Dendritic cell treated with granulocyte-macrophage colony-stimulating factor and Interleukin-4, amounts not matched to agents 40 ng/mL and 50 ng/mL, for 4 days (primary cell): ENCODE data around the gene COL26A1.

ENCODE experiments used
- H3K27ac Mint-ChIP-seq: one replicate; pipeline ENCODE4 v1.8.0; 2022; ENCODE audit warnings: mild to moderate bottlenecking, mixed read lengths
- H3K27me3 Mint-ChIP-seq: one replicate; pipeline ENCODE4 v1.8.0; 2022; ENCODE audit warnings: mild to moderate bottlenecking, mixed read lengths
- H3K36me3 Mint-ChIP-seq: one replicate; pipeline ENCODE4 v1.8.0; 2022; ENCODE audit warnings: low read depth, mixed read lengths
- H3K4me1 Mint-ChIP-seq: one replicate; pipeline ENCODE4 v1.8.0; 2022; ENCODE audit warnings: low read depth, mixed read lengths
- H3K4me3 Mint-ChIP-seq: one replicate; pipeline ENCODE4 v1.8.0; 2022; ENCODE audit warnings: mild to moderate bottlenecking, moderate library complexity, mixed read lengths
- H3K9me3 Mint-ChIP-seq: one replicate; pipeline ENCODE4 v1.8.0; 2022; ENCODE audit warnings: mixed read lengths
- intact Hi-C: fragments of 100-400 bp; cut with micrococcal nuclease; formaldehyde crosslinking; loops from one replicate; pipeline ENCODE4 v1.15.0; 2022

The COL26A1 gene

DNA sequence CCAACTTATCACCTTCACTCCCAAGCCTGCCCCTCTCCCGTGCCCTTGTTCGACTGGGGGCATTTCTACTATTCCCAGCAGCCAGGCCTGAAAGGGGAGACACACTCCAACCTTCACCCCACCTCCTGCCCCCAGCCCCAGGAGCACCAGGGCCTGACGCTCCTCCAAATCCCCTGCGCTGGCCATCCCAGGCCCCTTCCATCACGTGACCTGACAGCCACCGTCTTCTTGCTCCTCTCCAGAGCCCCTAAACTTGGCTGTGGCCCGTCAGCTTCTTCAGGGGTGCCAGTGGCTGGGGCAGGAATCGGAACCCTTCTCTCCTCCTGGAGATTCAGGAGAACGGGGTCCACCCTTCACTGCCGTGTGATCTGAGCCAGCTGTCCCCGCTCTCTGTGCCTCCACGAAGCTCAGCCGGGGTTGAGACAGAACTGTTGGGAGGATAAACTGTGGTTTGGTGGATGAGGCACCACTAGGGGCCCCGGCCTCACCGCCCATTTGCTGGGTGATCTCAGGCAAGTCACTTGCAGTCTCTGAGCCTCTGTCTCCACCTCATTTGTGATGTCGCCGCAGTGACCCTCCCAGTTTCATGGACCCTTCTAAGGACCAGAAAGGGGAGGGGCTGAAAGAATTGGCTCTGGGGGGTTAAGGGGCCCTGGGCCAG, 175.4 kb downstream of the COL26A1 start:
- Mint-ChIP-seq H3K4me1 (no peaks in the 10 kb centered on the region), H3K36me3 (no peaks in the 10 kb centered on the region), H3K27me3 (peaks cover 8% of the 10 kb centered on the region), H3K4me3 (no peak overlapping the region), H3K27ac (no peak overlapping the region), H3K9me3 (no peaks in the 10 kb centered on the region)
- intact Hi-C loops, result no loop called here

DNA sequence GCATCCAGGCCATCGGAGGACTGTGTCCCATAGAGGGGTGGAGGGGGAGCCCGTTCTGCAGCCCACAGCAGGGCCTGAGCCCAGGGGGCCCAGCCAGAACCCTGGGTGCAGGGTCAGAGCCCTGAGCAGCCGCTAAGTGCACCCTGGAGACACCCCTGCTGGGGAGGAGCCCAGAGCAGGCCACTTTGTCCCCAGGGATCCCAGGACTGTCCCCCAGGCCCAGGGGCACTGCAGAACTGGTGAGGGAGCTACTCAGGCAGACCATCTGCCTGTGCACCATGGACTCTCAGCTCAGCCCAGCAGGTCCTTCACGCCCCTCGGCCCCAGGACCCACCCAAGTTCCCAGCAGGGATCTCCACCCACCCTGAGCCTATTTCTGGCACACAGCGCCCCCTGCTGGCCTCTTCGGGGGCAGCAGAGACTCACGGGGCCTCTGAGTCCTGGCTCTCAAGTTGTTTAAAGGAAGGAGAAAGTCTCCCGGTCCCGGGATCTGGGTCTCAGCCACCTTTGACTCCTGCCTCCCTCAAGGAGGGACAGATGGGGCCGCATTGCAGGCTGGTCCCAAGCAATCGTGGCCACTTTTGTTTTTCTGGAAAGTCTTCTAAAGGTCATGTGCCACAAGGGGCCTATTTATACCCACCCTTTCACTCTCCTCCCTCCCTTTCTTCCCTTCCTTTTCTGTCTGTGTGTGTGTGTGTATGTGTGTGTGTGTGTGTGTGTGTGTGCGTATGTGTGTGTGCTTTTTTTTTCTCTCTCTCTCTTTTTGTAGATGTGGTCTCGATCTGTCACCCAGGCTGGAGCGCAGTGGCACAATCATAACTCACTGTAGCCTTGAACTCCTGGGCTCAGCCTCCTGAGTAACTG, 176.2 kb downstream of the COL26A1 start:
- H3K27ac Mint-ChIP-seq, result no peak overlapping the region
- H3K4me1 Mint-ChIP-seq, result no peaks in the 10 kb centered on the region
- H3K27me3 Mint-ChIP-seq, result peaks cover 8% of the 10 kb centered on the region
- intact Hi-C loops, result no loop called here
- no peak overlapping the region for H3K4me3 Mint-ChIP-seq
- H3K9me3 Mint-ChIP-seq, result no peaks in the 10 kb centered on the region
- no peaks in the 10 kb centered on the region for H3K36me3 Mint-ChIP-seq

DNA sequence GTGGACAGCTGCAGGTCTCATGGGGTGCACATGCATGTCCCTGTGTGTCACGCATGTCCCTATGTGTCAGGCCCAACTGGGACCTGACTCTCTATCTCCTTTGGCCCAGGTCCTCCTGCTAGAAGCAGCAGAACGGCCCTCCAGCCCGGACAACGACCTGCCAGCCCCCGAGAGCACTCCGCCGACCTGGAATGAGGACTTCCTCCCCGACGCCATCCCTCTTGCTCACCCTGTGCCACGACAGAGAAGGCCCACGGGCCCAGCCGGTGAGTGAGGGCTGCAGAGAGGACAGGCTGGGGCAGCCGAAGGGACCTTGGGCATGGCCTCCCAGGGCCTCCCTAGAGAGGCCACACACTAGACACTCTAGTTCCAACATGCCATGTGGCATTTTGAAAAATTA, 177.1 kb downstream of the COL26A1 start:
- no peak overlapping the region for H3K27ac Mint-ChIP-seq
- H3K36me3 Mint-ChIP-seq, result no peaks in the 10 kb centered on the region
- no peak overlapping the region for H3K4me3 Mint-ChIP-seq
- H3K4me1 Mint-ChIP-seq, result no peaks in the 10 kb centered on the region
- peaks cover 8% of the 10 kb centered on the region for H3K27me3 Mint-ChIP-seq
- intact Hi-C loops, result no loop called here
- H3K9me3 Mint-ChIP-seq, result no peaks in the 10 kb centered on the region

DNA sequence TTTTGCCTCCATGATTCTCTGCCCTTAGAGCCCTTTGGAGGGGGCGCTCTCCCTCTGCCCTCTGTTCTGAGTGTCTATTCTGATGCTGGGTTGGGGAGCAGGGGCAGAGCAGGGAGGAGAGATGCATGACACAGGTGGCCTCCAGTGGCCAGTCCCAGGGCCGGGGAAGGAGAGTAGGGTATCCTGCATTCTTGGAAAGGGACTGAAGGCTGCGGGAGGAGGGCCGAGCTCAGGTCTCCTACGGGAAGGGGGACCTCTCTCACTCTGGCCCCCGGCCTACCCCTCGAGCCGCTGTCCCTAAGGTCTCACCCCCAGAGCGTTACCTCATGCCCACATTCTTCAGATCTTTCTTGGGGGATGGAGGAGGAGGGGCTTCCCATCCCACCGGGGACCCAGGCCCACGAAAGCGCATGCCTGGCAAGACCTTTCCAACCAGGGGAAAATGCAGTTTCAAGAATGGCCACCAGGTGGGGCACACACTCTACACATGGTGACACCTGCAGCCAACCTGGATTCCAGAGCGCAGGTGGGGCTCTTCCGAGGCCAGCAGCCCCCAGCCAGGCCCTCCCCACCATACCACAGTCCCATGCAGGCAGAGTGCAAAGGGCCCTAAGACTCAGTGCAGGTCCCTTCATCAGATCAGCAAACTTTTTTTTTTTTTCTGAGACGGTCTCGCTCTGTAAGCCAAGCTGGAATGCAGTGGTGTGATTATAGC, 180.0 kb downstream of the COL26A1 start:
- H3K27ac Mint-ChIP-seq, result no peak overlapping the region

DNA sequence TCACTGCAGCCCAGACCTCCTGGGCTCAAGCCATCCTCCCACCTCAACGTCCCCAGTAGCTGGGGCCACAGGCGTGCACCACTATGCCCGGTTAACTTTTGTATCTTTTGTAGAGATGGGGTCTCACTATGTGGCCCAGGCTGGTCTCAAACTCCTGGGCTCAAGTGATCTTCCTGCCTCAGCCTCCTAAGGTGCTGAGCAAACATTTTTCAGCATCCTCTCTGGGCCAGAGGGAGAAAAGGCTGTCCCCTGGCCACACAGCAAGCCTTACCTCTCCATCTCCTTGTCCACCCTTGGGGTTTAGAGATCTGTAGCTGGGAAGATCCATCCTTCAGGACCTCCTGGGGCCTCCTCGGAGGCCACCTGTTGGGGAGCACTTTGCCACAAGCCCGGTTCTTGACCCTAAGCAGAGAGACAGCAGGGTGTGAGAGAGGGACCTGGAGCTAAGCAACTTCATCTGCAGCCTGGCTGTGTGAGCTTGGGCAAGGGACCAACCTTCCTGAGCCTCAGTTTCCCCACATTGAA, 180.6 kb downstream of the COL26A1 start:
- Mint-ChIP-seq H3K27ac (no peak overlapping the region), H3K4me1 (no peaks in the 10 kb centered on the region), H3K27me3 (peaks cover 4% of the 10 kb centered on the region), H3K4me3 (no peak overlapping the region), H3K36me3 (no peaks in the 10 kb centered on the region), H3K9me3 (no peaks in the 10 kb centered on the region)
- intact Hi-C loops, result no loop called here

More for the DNA sequence above, 180.0 kb downstream of the COL26A1 start:
- no peaks in the 10 kb centered on the region for H3K4me1 Mint-ChIP-seq
- no peaks in the 10 kb centered on the region for H3K36me3 Mint-ChIP-seq
- intact Hi-C loops, result loop anchor here (1.0 kb wide), 1 partner anchor 730 kb away; no protein-coding TSS in a partner anchor
- H3K4me3 Mint-ChIP-seq, result no peak overlapping the region
- H3K9me3 Mint-ChIP-seq, result no peaks in the 10 kb centered on the region
- H3K27me3 Mint-ChIP-seq, result peaks cover 5% of the 10 kb centered on the region

DNA sequence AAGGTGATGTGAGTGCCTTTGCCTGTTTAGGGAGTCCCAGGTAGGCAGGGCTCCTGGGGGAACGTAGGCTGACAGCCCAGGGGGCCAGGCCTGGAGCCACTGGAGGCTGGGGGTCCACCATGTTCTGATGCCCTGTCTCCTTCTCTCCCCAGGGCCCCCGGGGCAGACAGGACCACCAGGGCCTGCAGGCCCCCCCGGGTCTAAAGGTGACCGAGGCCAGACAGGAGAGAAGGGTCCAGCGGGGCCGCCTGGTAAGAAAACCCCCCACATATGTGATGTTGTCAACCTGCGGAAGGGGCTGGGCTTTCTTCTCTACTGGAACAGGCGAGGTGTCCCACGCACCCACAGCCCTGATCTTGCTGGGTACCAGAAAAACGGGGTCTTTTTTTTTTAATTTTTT, 181.2 kb downstream of the COL26A1 start:
- peaks cover 3% of the 10 kb centered on the region for H3K27me3 Mint-ChIP-seq
- no peaks in the 10 kb centered on the region for H3K4me1 Mint-ChIP-seq
- H3K4me3 Mint-ChIP-seq, result no peak overlapping the region
- H3K27ac Mint-ChIP-seq, result no peak overlapping the region
- H3K36me3 Mint-ChIP-seq, result no peaks in the 10 kb centered on the region
- H3K9me3 Mint-ChIP-seq, result no peaks in the 10 kb centered on the region
- intact Hi-C loops, result no loop called here

DNA sequence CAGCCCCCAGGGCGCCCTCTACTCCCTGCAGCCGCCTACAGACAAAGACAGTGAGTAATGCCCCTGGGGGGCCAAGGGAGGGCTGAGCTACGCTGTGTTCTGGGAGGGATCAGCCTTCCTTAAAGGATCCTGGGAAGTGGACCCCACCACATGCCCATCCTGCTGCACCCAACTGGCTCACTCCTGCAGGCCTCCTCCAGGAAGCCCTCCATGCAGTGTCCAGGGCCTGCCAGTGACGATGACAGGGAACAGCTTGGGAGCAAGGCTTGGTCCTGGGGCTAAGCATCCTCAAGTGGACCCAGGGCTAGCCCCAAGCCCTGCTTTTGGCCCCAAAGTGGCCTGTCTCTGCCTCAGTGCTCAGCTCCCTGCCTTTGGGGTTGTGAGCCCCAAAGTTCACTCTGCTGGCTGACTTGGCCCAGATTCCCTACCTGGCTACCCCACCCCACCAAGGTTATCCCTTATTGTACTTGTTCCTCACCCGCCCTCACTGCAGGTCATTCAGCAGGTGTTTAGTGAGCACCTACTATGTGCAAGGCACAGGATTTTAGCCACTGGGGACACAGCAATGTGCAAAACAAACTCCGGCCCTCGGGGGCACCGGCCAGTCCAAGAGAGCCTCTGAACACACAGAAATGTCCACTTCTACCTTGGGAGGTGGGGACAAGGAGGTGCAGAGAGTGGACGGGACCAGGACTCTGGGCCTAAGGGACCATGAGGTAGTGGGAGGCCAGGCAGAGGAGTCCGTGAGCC, 182.9 kb downstream of the COL26A1 start:
- no peaks in the 10 kb centered on the region for H3K4me1 Mint-ChIP-seq
- no peak overlapping the region for H3K27ac Mint-ChIP-seq
- H3K9me3 Mint-ChIP-seq, result no peaks in the 10 kb centered on the region
- intact Hi-C loops, result no loop called here
- H3K36me3 Mint-ChIP-seq, result no peaks in the 10 kb centered on the region
- peaks cover 1% of the 10 kb centered on the region for H3K27me3 Mint-ChIP-seq
- H3K4me3 Mint-ChIP-seq, result no peak overlapping the region

DNA sequence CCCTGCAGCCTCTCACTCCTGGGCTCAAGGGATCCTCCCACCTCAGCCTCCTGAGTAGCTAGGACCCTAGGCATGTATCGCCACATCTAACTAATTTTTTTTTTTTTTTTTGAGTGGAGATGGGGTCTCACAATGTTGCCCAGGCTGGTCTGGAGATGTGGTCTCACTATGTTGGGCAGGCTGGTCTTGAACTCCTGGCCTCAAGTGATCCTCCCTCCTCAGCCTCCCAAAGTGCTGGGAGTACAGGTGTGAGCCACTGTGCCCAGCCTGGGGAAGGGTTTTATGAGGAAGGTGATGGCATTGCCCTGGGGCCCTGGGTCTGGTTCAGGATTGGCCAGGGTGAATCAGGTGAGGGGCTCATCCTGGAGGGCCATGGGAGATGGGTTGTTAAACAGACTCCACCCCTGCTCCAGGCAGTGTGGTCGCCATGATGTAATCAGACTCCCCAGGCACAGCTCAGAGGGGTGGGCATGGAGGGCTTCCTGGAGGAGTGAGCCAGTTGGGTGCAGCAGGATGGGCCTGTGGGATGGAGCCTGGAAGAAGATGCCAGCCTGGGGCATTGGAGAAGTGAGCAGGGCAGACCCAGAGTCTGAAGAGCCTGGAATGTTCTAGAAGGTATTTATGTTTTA, 183.7 kb downstream of the COL26A1 start:
- intact Hi-C loops, result no loop called here
- no peaks in the 10 kb centered on the region for H3K4me1 Mint-ChIP-seq
- no peaks in the 10 kb centered on the region for H3K9me3 Mint-ChIP-seq
- H3K27ac Mint-ChIP-seq, result no peak overlapping the region
- peaks cover 1% of the 10 kb centered on the region for H3K27me3 Mint-ChIP-seq
- H3K36me3 Mint-ChIP-seq, result no peaks in the 10 kb centered on the region
- no peak overlapping the region for H3K4me3 Mint-ChIP-seq

DNA sequence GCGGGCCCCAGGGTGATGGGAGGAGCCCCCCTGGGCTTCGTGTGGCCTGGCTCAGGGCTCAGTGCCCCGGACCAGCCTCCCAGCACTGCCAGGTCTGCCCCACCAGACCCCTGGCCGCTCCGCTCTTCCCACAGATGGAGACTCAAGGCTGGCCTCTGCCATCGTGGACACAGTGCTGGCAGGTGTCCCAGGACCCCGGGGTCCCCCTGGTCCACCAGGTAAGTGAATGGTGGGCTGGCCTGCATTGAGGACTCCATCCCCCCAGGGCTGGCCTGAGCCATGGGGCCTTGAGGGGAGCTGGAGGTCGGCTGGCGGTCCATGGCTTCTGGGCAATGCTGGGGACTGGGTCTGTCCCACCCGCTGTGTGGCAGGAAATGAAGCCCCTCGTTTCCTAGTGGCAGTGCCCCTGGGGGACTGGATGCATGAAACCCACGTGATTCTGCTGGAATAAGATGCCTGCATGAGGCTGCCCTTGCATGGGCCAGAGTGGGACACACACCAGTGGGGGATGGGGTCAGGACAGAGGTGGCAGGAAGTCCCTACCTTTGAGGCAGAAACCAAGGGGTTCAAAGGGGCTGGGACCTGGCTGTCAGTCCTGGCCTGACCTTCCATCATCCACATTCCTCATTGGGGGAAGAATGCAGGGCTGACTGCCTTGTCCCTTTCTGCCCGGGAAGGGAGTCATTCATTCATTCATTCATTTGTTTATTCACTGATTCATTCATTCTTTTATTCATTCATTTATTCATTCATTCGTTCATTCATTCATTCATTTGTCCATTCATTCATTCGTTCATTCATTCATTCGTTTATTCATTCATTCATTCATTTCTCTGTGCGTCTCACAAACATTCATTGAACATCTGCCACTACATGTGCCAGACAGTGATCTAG, 184.6 kb downstream of the COL26A1 start:
- Mint-ChIP-seq H3K4me3 (no peak overlapping the region), H3K9me3 (no peaks in the 10 kb centered on the region), H3K27ac (no peak overlapping the region), H3K4me1 (no peaks in the 10 kb centered on the region), H3K27me3 (peaks cover 1% of the 10 kb centered on the region), H3K36me3 (no peaks in the 10 kb centered on the region)
- intact Hi-C loops, result no loop called here

DNA sequence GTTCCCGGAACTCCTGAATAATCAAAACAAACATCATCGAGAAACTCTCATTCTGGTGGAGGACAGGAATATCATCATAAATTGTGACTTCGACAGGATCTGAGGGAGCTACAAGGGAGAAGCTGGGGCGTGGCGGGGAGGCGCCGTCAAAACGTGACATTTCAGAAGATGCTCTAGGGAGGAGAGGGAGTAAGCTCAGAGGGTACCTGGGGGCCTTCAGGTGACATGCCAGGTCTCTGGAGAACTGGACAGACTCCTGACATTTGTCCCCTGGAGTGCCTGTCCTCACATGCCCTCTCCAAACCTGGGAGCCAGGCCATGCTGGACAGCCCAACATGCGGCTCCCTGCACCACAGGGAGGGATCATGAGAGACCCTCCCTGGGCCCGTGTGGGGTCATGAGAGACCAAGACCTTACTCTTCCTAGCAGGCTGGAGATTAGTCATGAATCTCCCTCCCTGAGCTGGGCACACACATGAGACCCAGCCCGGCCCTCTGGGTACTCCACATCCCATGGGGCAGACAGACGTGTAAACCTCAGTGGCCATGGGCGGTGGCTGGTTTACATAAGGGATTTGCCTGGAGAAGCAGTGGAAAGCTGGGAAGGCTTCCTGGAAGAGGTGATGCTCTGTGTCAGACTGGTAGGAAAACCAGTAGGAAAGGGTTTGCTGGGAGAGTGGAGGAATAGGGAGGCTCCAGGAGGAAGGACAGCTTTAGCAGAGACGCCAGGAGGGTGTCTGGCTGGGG, 185.4 kb downstream of the COL26A1 start:
- Mint-ChIP-seq H3K4me3 (no peak overlapping the region), H3K27ac (no peak overlapping the region), H3K4me1 (no peaks in the 10 kb centered on the region), H3K9me3 (no peaks in the 10 kb centered on the region), H3K36me3 (no peaks in the 10 kb centered on the region), H3K27me3 (peaks cover 1% of the 10 kb centered on the region)
- intact Hi-C loops, result no loop called here

DNA sequence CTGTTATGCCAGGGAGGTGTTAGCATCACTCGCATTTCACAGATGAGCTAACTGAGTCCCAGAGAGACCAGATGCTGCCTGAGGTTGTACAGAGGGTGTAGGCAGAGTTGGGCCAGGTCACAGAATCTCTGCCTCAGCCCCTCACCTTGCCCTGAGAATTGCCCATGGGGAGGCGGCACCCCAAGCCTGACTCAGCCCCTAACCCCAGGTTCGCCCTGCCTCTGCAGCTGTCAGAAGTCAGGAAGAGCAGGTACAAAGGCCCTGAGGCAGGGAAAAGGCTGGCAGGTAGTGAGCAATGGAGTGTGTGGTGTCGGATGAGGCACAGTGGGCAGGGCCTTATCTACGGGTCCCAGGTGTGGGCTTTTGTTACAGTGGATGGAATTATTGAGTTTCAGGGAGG, 187.1 kb downstream of the COL26A1 start:
- Mint-ChIP-seq H3K4me3 (no peak overlapping the region), H3K27ac (peak overlapping the region; percentile 29), H3K36me3 (no peaks in the 10 kb centered on the region), H3K9me3 (no peaks in the 10 kb centered on the region), H3K27me3 (peaks cover 1% of the 10 kb centered on the region), H3K4me1 (no peaks in the 10 kb centered on the region)
- intact Hi-C loops, result no loop called here
